ENCODE data around the gene RHOF. TPM values are rescaled to one million over a fixed set of nuclear protein-coding genes. Genes with fewer than 3 reads are reported as not detected.

The RHOF gene
- total RNA-seq, 1 experiment from 2014 or later = 29.1 TPM

DNA sequence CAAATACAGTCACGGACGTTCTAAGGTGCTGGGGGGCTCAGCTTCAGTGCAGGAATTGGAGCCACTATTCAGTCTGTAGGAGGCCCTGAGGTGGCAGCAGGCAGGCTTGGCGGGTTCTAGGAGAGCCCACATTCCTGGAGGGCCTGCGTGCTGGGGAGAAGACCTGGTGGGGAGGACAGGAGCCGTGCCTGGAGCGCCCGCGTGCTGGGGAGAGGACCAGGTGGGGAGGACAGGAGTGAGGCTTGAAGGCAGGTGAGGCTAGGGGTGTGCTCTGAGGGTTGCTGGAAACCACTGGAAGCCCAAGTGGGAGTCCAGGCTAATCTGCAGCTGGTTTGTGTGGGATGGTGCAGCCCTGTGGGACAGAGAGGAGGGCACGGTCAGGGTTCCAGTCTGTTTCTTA, 23.1 kb downstream of the RHOF start:
- WGBS (ENCODE audit: extremely low coverage, insufficient read length, low lambda C conversion rate) = no CpG with 5 or more reads among the region's 9 CpGs
- H3K27ac Mint-ChIP-seq = peak overlapping the region; percentile 77 to 86 (median 83); a peak in 4 of 7 replicates

More for the DNA sequence above, 23.1 kb downstream of the RHOF start:
- Mint-ChIP-seq H3K9me3 (no peaks in the 10 kb centered on the region), H3K36me3 (ENCODE audit: insufficient read depth in 1 of 3, low read depth in 3 of 3) (peaks cover 0 to 12% (median 0%) of the 10 kb centered on the region in 3 experiments; a peak in 3 of 7 replicates), H3K4me3 (no peak overlapping the region), H3K4me1 (peaks cover 15 to 30% of the 10 kb centered on the region in 2 experiments), H3K27me3 (ENCODE audit: low read depth) (peaks cover 1% of the 10 kb centered on the region; the same call in 1 of the 2 replicates)
- Histone ChIP-seq H4K8ac (replicated peaks; ENCODE audit: insufficient read length, low read depth, low read length) (no peak overlapping the region), H3K23me2 (ENCODE audit: insufficient read length, low read depth, low read length, poor library complexity, severe bottlenecking) (no peaks in the 10 kb centered on the region), H4K5ac (ENCODE audit: insufficient read length, low read depth, low read length) (no peak overlapping the region), H3T11ph (ENCODE audit: low read length) (no peak overlapping the region), H3K9ac (ENCODE audit: extremely low read depth, insufficient read length, low read length) (no peak overlapping the region), H3K4me1 (ENCODE audit: insufficient read depth, low read length) (no peaks in the 10 kb centered on the region), H3K27ac (ENCODE audit: insufficient read length, low read depth, low read length) (no peak overlapping the region), H3K18ac (ENCODE audit: insufficient read length, low read depth, low read length) (no peak overlapping the region), H3K23ac (ENCODE audit: insufficient read length, low read depth, low read length) (no peak overlapping the region), H3K27me3 (ENCODE audit: insufficient read depth, low read length) (no peaks in the 10 kb centered on the region), H4K20me1 (ENCODE audit: control insufficient read depth, insufficient read depth, insufficient read length) (peaks cover 3% of the 10 kb centered on the region), H3K79me1 (ENCODE audit: insufficient read depth, low read depth, low read length, poor library complexity, severe bottlenecking) (no peaks in the 10 kb centered on the region), H2BK120ac (ENCODE audit: low read depth, low read length, poor library complexity, severe bottlenecking) (no peak overlapping the region), H4K91ac (ENCODE audit: insufficient read length, low read depth, low read length) (no peak overlapping the region), H3K14ac (ENCODE audit: insufficient read depth, low read length) (no peak overlapping the region), H2AFZ (ENCODE audit: low read length) (no peak overlapping the region), H2AK5ac (ENCODE audit: insufficient read length, low read length) (no peak overlapping the region), H2BK15ac (ENCODE audit: low read depth, low read length) (no peak overlapping the region), H3K9me3 (ENCODE audit: control insufficient read depth, low read depth, low read length) (no peaks in the 10 kb centered on the region), H3K4me2 (ENCODE audit: insufficient read depth, insufficient read length, low read length) (no peak overlapping the region), H3K4ac (ENCODE audit: low read depth, low read length) (no peak overlapping the region), H2BK12ac (ENCODE audit: insufficient read length, low read depth, low read length) (no peak overlapping the region), H2BK20ac (ENCODE audit: low read depth, low read length, poor library complexity, severe bottlenecking) (no peak overlapping the region), H3K79me2 (ENCODE audit: insufficient read depth, low read length) (no peaks in the 10 kb centered on the region), H3K56ac (ENCODE audit: insufficient read length, low read depth, low read length) (no peak overlapping the region), H2BK5ac (ENCODE audit: insufficient read length, low read length) (no peak overlapping the region)
- no peak for TF ChIP-seq CTCF (conservative IDR thresholded peaks at IDR 0.05)
- DNase-seq = no peak
